Germinal center (tissue), 1 donor: ENCODE data around the gene VIPR2.

ENCODE experiments used
- DNase-seq: peaks from one replicate; pipeline ENCODE4 v3.0.0; 2012; ENCODE audit warnings: mixed read lengths, low spot score

VIPR2 gene

GRCh38 chr7:159119851-159120539, 24.7 kb downstream of the VIPR2 start:
- DNase-seq: no peak

GRCh38 chr7:159119026-159119741, 25.5 kb downstream of the VIPR2 start:
- DNase-seq: no peak

GRCh38 chr7:159118623-159119022, 26.0 kb downstream of the VIPR2 start:
- DNase-seq: no peak

GRCh38 chr7:159118197-159118595, 26.5 kb downstream of the VIPR2 start:
- no peak for DNase-seq

GRCh38 chr7:159117366-159118196, 27.1 kb downstream of the VIPR2 start:
- no peak for DNase-seq

GRCh38 chr7:159116581-159117339, 27.9 kb downstream of the VIPR2 start:
- no peak for DNase-seq

GRCh38 chr7:159115601-159116501, 28.8 kb downstream of the VIPR2 start:
- DNase-seq: no peak

GRCh38 chr7:159114981-159115380, 29.7 kb downstream of the VIPR2 start:
- DNase-seq: no peak

- DNase-seq: no peak
These were observed 30.6 kb downstream of the VIPR2 start for GRCh38 chr7:159114096-159114495.

GRCh38 chr7:159113056-159113455, 31.6 kb downstream of the VIPR2 start:
- DNase-seq: no peak

GRCh38 chr7:159112136-159113011, 32.3 kb downstream of the VIPR2 start:
- no peak for DNase-seq

GRCh38 chr7:159109653-159110035, 35.0 kb downstream of the VIPR2 start:
- DNase-seq: no peak

GRCh38 chr7:159108941-159109652, 35.6 kb downstream of the VIPR2 start:
- DNase-seq: no peak

- no peak for DNase-seq
These were observed 36.2 kb downstream of the VIPR2 start for GRCh38 chr7:159108491-159108890.

- DNase-seq: no peak
These were observed 37.3 kb downstream of the VIPR2 start for GRCh38 chr7:159107161-159107892.

GRCh38 chr7:159105832-159106811, 38.5 kb downstream of the VIPR2 start:
- DNase-seq: no peak

GRCh38 chr7:159105066-159105780, 39.4 kb downstream of the VIPR2 start:
- DNase-seq: no peak
